HG02610 (cell line): ENCODE results near the gene SHISA4.
"Not testable (repeated sequence)": the region's sequence is repeated elsewhere in the genome, so short reads cannot be mapped to it uniquely, and the experiment has no call there.

Source experiments
- ATAC-seq: cut with Tn5 transposase; IDR thresholded peaks from one replicate; pipeline ENCODE4 v1.9.1; 2021; ENCODE audit warnings: mild to moderate bottlenecking, moderate library complexity; ENCODE audit not compliant: unreplicated experiment

SHISA4 gene

DNA sequence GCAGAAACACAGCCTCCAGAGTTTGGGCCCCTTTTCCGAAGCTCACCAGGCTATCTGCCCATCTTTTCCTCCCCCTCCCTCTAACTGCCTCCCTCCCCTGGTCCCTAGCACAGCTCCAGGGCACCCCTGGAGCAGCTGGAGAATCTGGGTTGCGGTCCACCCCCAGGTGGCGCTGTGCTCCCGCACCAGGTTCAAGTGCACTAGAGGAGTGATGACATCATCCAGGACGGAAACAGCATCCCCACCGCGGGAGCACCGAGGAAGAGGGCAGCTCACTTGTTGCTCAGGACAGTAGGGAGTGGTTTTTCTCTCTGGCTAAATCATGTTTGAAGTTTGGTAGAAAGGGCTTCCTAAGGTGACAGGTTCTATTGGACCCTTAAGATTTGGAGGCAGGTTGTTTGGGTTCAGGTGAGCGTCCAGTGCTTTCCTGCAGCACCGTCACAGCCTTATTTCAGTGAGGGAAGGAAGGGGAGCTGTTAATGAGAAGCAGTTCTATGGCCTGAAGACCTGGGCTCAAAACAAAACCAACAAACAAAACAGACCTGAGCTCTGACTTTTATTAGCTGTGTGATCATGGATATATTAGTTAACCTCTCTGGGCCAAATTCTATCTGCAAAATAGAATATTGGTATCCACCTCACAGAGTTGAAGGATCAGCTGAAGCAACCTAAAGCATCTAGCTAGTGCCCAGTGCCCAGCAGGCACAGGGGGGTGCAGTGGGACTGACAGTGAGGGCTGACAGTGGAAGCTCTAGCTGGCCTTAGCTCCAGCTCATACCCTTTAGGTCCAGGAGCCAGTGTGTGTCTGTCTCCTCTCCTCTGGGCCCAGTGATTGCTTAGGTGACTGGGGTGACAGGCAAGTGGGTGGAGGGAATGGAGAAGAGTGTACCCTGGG is 7.5 kb downstream of the SHISA4 start:
- peak; percentile 86 for ATAC-seq

DNA sequence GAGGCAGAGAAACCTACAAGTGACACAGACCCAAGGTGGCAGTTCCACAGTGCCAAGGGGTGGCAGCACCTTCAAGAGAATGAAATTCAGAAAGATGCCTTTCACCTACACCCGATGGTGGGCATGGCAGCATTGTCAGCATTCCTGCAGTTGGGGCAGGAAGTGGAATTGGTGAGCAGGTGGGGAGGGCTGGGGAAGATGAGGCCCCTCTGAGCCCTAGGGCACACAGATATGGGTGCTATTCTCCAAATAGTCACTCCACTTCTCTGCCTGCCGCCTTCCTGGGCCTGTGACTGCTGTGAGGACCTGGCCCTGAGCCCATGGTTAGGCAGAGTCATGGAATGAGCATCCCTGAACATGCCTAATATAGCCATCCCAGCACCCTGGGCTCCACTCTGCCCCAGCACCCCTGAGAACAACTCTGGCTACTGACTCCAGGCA is 8.3 kb downstream of the SHISA4 start:
- no peak for ATAC-seq

DNA sequence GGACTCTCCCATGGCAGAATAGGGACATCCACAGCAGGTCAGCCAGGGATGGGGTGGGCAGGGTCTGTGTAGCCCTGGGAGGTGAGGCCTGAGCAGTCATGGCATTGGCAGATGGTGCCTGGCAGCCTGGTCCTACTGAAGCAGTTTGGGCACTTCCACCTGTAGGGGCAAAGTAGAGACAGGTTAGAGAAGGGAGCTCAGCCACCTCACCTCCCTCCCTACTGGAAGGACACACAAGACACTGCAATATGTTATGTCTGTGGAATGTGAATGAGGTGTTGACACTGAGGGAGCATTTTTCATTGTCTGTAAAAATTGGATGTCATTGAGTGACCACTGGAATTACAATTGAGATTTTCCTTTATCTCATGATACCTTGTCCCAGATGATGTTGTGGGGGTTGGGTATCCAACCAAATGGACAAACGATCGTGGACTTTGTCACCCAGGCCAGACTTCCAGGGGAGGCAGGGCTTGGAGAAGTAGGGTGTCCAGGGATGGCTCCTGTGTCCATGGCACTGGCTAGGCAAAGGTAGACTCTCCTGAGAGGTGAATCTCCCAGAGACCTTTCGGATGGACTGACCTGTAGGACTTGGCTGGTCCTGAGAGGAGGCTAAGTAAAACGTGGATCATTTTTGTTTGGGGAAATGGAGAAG is 9.7 kb downstream of the SHISA4 start:
- ATAC-seq: no peak

DNA sequence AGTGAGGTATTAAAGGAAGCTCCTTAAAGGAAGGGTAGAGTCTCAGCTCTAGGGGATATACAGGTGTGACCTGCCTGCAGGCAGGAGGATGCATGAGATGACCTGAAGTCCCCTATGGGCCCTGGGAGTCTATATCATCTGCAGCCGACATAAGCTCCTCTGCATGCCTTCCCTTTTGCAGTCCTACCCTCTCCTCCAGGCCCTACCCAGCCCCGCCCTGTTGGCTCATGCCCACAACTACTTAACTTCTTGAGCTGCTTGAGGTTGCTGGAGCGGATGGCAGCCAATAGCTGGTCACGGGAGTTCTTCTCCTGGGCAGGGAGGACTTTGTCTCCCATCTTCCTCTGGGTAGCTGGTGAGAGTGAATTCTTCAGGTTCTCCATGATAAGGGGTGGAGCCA is 10.3 kb downstream of the SHISA4 start:
- no peak for ATAC-seq

DNA sequence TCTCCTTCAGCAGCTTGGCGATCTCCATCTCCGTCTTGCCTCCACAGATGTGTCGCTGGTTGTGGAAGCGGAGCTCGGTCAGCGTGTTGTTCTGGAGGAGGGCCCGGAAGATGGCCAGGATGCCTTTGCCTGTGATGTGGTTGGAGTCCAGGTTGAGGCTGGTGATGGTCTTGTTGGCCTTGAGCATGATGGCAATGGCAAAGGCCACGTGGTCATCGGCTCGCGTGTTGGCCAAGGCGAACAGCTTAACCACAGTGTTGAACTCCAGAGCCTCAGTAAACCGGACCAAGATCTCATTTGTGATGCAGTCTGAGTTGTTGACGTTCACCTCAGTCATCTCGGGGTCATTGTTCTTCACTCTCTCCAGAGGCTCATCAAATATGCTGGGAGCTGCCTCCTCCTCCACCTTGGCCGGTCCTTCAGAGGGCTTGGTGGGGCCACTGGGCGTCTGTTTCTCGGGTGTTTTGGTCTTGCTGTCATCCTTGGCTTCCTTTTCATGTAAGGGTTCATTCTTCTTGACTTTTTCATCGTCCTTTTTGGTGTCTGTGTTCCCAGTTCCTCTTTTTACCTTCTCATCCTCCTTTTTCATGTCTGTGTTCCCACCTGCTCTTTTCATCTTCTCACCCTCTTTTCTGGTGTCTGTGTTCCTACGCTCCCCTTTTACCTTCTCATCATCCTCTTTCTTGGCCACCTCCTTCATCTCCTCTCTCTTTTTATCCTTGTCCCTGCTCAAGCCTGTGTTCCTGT is 11.2 kb downstream of the SHISA4 start:
- no peak for ATAC-seq

DNA sequence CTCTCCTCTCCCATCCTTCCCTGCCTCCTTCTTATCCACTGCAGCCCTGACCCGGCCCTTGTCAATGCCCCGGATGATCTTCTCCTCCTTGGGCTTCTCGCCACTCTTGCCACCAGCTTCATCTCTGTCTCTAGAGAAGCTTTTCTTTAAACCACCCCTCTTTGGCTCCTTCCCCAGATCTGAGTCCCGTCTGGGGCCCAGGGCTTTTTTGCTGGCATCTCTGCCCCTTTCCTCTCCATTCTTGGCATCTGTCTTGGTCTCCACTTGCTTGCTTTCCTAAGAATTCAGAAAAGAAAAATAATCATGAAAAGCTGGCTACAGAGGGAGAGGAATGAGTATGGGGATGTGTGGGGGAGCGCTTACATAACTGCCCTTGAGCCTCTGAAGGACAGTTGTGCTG is 11.8 kb downstream of the SHISA4 start:
- ATAC-seq: no peak

DNA sequence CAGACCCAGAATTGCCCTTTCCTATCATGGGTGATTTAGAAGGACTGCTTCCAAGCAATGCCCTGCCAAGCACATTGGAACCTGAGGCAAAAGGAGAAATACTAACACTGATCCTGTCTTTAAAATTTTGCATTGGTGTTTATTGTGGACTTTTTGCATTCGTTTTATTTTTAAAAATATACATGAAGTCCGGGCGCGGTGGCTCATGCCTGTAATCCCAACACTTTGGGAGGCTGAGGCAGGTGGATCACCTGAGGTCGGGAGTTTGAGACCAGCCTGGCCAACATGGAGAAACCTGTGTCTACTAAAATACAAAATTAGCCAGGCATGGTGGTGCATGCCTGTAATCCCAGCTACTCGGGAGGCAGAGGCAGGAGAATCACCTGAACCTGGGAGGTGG is 12.3 kb downstream of the SHISA4 start:
- not testable (repeated sequence) for ATAC-seq

DNA sequence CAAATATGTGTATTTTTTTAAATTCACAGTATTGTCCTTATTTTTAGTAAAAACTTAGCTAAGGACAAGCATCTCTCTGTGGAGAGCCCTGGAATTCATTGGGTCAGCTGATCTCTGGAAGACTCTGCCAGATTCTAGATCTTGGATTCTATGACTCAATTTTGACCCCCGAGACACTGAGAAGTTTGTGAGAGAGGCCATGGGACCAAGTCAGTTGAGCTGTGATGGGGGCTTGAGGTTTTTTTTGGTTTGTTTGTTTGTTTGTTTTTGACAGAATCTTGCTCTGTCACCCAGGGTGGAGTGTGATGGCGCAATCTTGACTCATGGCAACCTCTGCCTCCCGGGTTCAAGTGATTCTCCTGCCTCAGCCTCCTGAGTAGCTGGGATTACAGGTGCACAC is 13.5 kb downstream of the SHISA4 start:
- ATAC-seq: no peak

DNA sequence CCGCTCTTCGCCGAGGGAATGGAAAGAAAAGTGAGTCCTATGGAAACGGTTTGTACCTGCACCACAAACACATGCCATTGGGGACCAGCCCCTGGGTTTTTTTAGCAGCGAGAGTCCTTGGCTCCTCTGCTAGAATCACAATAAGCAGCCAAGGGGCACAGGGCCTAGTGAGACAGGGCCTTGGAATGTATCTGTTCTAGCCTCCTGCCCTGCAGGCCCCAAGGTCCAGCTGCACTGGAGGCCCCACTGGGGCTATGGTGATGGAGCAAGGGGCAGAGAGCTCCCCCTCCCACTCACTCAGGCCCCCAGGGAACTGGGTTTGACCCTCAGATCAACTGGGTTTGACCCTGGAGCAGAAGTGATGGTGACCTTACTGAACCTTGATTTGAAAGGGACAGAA is 14.4 kb downstream of the SHISA4 start:
- ATAC-seq: no peak

DNA sequence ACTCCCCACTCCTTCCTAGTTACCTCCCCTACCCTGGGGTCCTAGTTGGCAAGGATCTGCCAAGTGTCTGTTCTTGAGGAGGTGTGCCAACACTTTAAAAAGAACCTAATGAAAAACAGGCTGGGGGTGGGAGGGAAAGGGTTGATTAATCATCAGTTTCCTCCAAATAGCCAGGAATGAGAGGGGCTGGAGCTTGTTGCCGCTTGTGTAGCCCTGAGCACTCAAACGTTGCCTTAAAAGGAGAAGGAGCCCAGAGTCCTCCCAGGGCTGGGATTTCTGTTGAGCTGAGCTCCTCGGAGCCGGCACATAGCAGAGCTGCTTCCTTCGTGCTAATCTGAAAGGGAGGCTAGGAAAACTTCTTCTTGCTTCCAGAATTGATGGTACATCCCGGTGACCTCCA is 15.9 kb downstream of the SHISA4 start:
- ATAC-seq: no peak

DNA sequence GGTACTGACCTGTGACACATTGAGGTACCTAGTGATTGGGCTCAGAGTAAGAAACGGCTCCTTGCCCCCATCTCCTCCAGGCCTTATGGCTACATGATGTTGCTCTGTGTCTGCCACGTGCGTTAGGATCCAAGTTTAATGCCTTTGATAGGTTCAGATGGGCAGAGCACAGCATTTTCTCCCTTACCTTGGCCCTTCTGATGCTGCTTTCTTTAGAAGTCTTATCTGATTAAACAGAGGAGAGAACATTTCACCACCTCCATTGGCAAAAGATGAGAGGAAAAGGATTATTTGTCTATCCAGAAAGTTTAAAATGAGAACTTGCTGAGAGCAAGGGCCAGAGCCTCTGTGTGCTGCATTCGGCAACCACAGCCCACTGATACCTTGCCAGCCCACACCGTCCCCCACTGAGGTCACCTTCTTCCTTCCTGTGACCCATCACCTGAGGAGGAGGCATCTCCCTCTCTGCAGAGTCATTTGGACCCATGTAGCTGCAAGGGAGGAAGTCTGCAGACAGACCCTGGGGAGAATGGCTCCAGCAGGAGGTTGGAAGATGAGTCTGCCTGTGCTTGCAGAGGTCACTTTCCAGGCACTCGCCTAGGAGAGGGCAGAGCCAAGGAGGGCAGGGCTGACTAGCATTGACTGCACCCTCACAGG is 16.7 kb downstream of the SHISA4 start:
- no peak for ATAC-seq

DNA sequence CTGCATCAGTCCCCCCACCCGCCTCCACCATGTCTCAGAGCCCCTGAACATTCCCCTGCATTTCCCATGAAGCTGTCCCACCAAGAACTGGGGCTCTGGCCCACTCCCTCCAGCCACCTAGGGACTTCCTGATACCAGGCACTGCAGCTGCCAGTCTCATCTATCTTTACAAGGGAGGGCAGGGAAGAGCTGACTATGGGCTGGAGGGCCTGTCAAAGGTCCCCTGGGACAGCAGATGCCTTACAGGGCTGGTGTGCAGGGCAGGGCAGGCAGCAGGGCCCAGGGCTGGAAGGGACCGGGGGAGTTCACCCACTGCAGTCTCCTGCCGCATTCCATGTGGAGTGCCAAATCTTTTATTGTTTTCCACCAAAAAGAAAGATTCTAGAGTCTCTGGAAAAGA is 17.6 kb downstream of the SHISA4 start:
- no peak for ATAC-seq

DNA sequence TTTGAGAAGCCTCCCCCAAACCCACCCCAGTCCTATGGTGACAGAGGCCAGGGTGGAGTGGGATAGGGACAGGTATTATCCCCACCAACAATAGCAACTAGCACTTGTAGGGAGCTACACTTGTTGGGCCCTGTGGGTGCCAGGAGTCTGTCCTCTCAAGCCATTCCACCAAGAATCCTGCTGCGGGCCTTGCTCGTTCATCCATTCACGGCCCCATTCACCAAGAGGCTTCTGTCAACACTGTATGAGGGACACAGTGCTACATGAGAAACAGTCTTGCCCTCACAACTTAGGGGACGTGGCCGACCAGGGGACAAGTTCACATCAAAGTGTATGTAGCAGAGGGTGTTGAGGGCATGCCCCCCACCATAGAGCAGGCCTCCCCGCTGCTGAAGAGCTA is 18.9 kb downstream of the SHISA4 start:
- ATAC-seq: no peak

DNA sequence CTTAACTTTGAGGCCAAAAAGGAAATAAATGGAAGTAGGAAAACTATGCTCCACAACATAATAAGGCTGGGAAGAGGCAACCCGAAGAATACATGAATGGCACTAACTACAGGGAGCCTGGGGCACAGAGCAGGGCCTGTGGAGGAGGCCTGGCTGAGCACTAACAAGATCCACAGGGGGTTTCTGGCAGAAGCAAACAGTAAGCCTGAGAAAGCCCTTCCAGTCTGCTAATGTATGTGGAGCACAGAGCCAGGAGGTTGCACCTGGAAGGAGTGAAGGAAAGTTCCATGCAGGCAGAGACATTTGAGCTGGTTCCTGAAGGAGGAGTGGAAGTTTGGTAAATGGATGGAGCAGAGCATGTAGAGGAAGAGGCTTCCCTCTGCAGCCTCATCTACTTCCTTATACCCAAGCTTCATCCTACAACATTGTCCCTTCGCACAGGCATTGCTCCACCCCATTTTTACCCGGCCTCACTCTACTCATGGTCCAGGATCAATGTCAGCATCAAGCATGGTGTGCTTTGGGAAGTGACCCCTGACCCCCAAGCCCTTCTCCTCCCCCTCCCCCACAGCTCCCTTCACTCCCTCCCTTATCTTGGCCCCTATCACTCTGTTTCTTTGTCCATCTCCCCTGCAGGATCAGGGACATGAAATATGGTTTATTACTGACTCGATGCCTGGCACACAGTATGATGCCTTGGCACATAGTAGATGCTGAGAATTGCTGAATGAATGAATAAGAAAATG is 23.3 kb downstream of the SHISA4 start:
- no peak for ATAC-seq

DNA sequence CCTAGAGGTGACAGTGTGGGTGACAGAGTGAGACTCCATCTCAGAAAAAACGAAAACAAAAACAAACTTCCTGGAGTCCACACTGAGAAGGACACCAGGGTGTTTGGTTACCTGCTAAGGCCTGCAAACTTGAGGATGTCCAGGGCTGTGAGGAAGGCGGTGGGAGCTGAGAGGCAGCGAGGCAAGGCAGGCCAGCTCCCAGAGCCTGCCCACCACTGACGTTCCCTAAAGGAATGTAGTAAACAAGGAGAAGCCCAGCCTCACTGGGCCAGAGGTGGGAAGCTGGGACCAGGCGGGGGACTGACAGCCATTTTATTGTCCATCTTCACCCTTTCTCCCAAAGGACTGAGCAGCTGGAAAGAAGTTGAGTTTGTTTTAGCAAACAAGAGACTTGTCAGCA is 24.1 kb downstream of the SHISA4 start:
- ATAC-seq: no peak

DNA sequence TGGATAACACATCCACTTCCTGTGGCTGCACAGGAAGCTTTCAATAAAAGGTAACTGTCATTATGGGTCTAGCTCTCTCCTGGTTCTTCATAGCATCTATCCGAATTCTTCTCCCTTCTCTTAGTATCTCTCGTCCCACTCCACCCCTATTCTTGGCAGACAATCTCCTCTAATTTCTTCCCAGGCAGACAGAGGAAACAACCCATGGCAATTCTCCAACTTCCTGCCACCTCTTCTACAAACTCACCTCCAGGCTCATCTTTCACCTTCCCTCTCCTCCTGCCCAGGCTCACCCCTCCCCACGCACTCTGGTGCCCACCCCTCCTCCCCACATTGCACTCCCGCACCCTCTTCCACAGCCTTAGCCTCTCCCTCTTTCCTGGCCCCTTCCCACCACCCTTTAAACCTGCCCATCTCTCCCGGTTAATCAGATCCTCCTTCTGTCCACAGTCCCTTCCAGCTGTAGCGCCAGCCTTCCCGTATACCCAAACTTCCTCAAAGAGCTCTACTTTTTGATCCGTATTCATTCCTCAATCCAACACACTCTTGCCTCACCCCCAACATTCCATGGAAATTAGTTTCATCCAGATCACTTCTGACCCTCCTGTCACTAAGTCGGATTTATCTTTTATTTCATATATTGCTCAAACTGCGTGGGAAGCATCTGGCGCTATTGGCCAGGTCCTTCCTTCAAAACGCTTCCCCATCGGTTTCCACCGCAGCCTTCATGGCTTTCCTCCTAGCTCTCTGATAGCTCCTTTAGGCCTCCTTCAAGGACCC is 25.9 kb downstream of the SHISA4 start:
- no peak for ATAC-seq

DNA sequence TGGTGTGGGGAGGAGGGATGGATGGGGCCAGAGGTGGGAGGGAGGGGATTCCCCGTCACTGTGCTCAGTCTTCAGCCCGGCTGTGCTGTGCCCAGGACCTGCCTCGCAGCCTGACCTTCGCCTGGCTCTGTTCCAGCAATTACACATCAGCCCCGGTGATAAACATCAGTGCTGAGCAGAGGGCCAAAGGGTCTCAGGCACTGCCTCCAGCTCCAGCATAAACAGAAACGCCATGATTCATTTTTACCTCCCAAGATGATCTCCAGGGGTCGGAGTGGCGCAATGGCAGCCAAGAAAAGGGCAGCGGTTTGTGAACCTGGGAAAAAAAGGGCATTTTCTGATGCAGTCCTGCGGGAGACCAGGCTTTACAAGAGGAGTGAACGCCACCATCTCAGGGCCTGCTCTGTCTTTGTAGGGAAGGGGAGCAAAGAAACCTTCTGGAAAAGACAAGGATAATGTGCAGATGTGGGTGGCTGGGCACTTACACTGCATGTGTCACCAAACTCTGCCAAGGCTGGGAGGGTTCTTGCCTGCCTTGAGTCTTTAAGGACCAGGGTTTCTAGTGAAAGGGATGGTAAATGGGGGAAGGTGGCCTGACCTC is 28.1 kb downstream of the SHISA4 start:
- no peak for ATAC-seq

DNA sequence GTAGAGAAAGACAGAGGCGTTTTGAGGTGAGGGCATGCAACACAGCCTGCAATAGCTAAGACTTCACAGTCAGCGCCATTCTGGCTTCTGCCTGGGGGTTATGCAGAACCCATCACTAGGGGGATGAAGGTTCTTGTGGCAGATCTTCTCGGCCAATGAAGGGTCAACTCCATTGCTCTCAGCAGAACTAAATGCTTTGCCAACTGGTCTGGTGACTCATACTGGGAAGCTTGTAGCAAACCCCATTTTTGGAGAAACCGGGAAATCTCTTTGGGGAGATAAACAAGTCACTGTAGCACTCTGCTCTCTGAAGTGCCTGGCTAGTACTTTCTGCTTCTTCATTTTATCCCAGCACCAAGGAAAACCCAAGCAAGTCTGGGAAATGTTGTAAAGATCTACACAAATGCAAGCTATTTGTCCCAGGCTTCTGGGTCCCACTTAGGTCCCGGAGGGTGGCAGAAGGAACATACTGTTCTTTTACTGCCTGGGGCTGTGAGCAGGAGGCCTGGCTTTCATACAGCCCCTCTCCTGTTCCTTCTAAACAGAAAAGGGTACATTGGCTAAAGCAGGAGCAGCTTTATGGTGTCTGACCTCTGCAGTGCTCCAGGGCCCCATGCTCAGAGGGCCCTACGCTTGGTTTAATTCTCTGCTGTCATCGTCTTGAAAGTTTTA is 28.8 kb downstream of the SHISA4 start:
- ATAC-seq: no peak

DNA sequence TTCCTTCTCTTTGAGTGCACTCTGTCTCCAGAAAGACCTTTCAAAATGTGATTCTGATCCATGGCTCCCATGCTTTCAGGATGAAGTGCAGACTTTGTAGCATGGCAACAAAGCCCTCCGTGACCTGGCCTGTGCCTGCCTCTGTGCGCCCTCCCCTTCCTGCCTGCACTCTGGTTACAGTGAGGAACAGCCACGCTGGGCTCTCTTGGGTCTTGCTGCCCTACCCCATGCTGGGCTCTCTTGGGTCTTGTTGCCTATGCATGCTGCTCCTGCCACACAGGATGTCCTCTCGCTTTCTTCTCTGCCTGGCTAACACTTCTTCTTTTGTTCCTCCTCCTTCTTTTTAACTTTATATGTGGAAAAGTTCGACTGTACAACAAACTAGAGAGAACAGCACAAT is 29.6 kb downstream of the SHISA4 start:
- ATAC-seq: no peak
